Ascending aorta (tissue), 2 donors: Measurements from ENCODE around the gene PXMP4. TPM values are rescaled to one million over a fixed set of nuclear protein-coding genes. Genes with fewer than 3 reads are reported as not detected.

ENCODE experiments used
- DNase-seq, 2 donors: peaks; one replicate each; pipeline ENCODE4 v3.0.0-alpha.2; 2019; ENCODE audit warnings: low spot score in 2 of 2
- H3K27ac ChIP-seq, 2 donors: fragments of 200-600 bp; sonication (generic); one replicate each; pipeline ENCODE4 v1.5.1; 2016 to 2017; ENCODE audit warnings: mild to moderate bottlenecking in 1 of 2
- H3K27me3 ChIP-seq: fragments of 200-600 bp; sonication (generic); one replicate; pipeline ENCODE4 v1.5.1; 2017
- H3K36me3 ChIP-seq, 2 donors: fragments of 200-600 bp; sonication (generic); one replicate each; pipeline ENCODE4 v1.5.1; 2016
- H3K4me1 ChIP-seq, 2 donors: fragments of 200-600 bp; sonication (generic); one replicate each; pipeline ENCODE4 v1.5.1; 2016 to 2017; ENCODE audit warnings: mild to moderate bottlenecking in 1 of 2
- H3K4me3 ChIP-seq, 2 donors: fragments of 200-600 bp; sonication (generic); one replicate each; pipeline ENCODE4 v1.5.1; 2016 to 2017; ENCODE audit warnings: mild to moderate bottlenecking in 1 of 2
- H3K9me3 ChIP-seq, 2 donors: fragments of 200-600 bp; sonication (generic); one replicate each; pipeline ENCODE4 v1.5.1; 2016
- CTCF ChIP-seq, 3 experiments: fragments of 200-600 bp in 2 of 3; fragments of 450-650 bp in 1 of 3; sonication (generic) in 2 of 3; IDR thresholded peaks; one replicate each; pipeline ENCODE4 v1.5.1; 2016 to 2019; ENCODE audit warnings: antibody characterized with exemption in 3 of 3, mild to moderate bottlenecking in 1 of 3, moderate library complexity in 1 of 3
- intact Hi-C: fragments of 100-400 bp; cut with DNase I; formaldehyde crosslinking; loops from one replicate; pipeline ENCODE4 v1.15.1; 2023
- total RNA-seq: library from RNA; depleted of rRNA; stranded (reverse); fragments of >200 nt; gene quantifications from one replicate; pipeline ENCODE4 v1.1.0, GENCODE V29; 2016

PXMP4 gene
- total RNA-seq, 1 donor from 2014 or later: 38.0 TPM

- TF ChIP-seq CTCF (IDR thresholded peaks at IDR 0.05): no peak
- intact Hi-C loops: no loop called here
- Histone ChIP-seq H3K4me3 (no peak overlapping the region), H3K27me3 (no peaks in the 10 kb centered on the region), H3K36me3 (peaks cover 33 to 36% of the 10 kb centered on the region in 2 donors), H3K4me1 (peaks cover 0 to 4% of the 10 kb centered on the region in 2 donors), H3K9me3 (no peaks in the 10 kb centered on the region), H3K27ac (no peak overlapping the region)
- DNase-seq: no peak
These were observed 63.1 kb downstream of the PXMP4 start for GRCh38 chr20:33656783-33657703.

GRCh38 chr20:33656010-33656782, 63.9 kb downstream of the PXMP4 start:
- Histone ChIP-seq H3K9me3 (no peaks in the 10 kb centered on the region), H3K27ac (no peak overlapping the region), H3K36me3 (peaks cover 33 to 36% of the 10 kb centered on the region in 2 donors), H3K27me3 (no peaks in the 10 kb centered on the region), H3K4me3 (no peak overlapping the region), H3K4me1 (peaks cover 0 to 4% of the 10 kb centered on the region in 2 donors)
- DNase-seq: no peak
- intact Hi-C loops: no loop called here
- no peak for TF ChIP-seq CTCF (IDR thresholded peaks at IDR 0.05)

DNA sequence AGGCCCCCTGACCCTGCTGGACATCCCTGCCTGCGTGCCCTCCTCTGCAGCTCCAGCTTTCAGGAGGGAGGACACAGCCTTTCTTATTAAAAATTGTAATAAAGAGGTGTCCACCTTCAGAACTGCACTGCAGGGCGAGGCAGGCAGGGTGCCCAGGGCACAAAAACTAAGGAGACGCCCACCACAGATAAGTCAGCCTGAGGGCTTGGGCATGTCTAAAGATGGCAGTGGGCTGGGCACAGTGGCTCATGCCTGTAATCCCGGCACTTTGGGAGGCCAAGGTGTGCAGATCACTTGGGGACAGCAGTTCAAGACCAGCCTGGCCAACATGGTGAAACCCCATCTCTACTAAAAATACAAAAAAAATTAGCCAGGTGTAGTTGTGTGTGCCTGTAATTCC, 64.9 kb downstream of the PXMP4 start:
- no peak for DNase-seq

DNA sequence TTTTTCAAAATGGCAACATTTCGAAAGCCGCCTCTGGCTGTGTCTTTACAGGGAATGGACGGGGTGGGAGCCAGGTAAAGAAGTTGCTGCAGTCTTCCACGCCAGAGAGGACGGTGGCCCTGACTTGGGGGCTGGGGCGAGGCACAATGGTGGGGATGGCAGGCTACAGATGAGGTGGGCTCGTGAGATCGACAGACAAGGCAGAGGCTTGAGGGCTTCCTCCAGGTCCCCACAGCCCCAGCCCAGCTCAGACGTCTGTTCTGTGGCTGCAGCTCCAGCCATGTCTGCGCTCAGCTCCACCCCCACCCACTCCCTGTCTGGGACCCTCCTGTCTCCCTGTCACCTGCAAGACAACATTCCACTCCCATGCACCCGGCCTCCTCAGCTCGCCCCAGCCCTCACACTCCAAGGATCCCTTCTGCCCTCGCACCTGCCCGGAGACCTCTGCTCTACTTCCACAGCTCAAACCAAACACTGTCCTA, 65.4 kb downstream of the PXMP4 start:
- no peaks in the 10 kb centered on the region for H3K27me3 ChIP-seq
- no peak overlapping the region for H3K4me3 ChIP-seq
- TF ChIP-seq CTCF (IDR thresholded peaks at IDR 0.05): no peak
- intact Hi-C loops: no loop called here
- H3K36me3 ChIP-seq: peaks cover 28 to 29% of the 10 kb centered on the region in 2 donors
- H3K27ac ChIP-seq: no peak overlapping the region
- H3K4me1 ChIP-seq: peaks cover 0 to 4% of the 10 kb centered on the region in 2 donors
- DNase-seq: peak in 1 of 2 donors; percentile 62
- no peaks in the 10 kb centered on the region for H3K9me3 ChIP-seq

More for the DNA sequence above, 64.9 kb downstream of the PXMP4 start:
- H3K27me3 ChIP-seq: no peaks in the 10 kb centered on the region
- no peak overlapping the region for H3K27ac ChIP-seq
- no peak overlapping the region for H3K4me3 ChIP-seq
- no peak for TF ChIP-seq CTCF (IDR thresholded peaks at IDR 0.05)
- H3K9me3 ChIP-seq: no peaks in the 10 kb centered on the region
- H3K4me1 ChIP-seq: peaks cover 0 to 4% of the 10 kb centered on the region in 2 donors
- intact Hi-C loops: no loop called here
- peaks cover 33 to 34% of the 10 kb centered on the region in 2 donors for H3K36me3 ChIP-seq

DNA sequence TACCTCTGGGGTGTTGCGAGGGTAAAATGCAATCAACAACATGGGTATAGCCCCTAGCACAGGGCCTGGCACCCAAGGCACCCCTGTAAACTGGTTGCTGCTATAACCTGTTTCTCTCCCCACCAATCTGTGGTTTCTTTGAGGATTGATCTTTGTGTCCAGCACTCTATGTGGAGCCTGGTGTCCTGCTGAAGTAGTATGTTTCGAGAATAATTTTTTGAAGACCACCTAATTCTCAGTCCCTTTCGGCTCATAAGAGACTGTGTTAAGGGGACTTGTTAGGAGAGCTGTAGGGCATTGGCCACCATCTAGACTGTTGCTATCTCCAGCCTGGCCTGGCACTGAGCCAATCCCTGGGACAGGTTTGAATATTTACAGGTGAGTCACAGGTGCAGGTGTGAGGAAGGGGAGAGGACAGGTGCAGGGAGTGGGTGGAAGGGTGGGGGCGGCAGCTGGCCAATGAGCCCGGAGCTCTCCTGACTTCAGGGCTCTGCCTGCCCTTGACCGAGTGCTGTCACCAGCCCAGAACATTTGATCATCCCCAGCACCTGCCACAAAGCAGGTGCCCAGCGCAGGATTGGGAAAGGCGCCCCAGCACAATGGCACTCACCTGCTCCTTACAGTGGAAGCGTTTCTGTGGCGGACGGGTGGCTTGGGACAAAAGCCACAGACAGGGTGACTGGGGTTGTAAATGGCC, 66.1 kb downstream of the PXMP4 start:
- Histone ChIP-seq H3K27ac (no peak overlapping the region), H3K36me3 (peaks cover 21 to 23% of the 10 kb centered on the region in 2 donors), H3K27me3 (no peaks in the 10 kb centered on the region), H3K9me3 (no peaks in the 10 kb centered on the region), H3K4me3 (no peak overlapping the region), H3K4me1 (peaks cover 0 to 4% of the 10 kb centered on the region in 2 donors)
- intact Hi-C loops: no loop called here
- no peak for TF ChIP-seq CTCF (IDR thresholded peaks at IDR 0.05)
- DNase-seq: no peak
